GM12878 (cell line): ENCODE data around the gene POLA1.

ENCODE experiments used
- CEBPZ ChIP-seq: fragments of 150-350 bp; IDR thresholded peaks from 2 replicates; pipeline ENCODE4 v1.6.1; 2016; ENCODE audit warnings: low read depth, low read length
- ELK1 ChIP-seq: IDR thresholded peaks from 2 replicates; pipeline ENCODE4 v1.6.1; 2012; ENCODE audit warnings: low read depth, low read length, improper control_type of control experiment
- EP300 ChIP-seq, 2 experiments: fragments of 150-350 bp in 1 of 2; IDR thresholded peaks; 2 replicates each; pipeline ENCODE4 v1.6.1; 2011 to 2012; ENCODE audit warnings: low read depth in 2 of 2, low read length in 2 of 2, borderline replicate concordance in 1 of 2, improper control_type of control experiment in 1 of 2, inconsistent platforms in 1 of 2; ENCODE audit not compliant: control insufficient read depth in 1 of 2
- GATAD2B ChIP-seq: fragments of 450-650 bp; conservative IDR thresholded peaks from 2 replicates; pipeline ENCODE4 v1.6.1; 2017; ENCODE audit warnings: low read depth, mild to moderate bottlenecking, moderate library complexity
- NR2C1 ChIP-seq: fragments of 450-650 bp; IDR thresholded peaks from 2 replicates; pipeline ENCODE4 v1.6.1; 2017; ENCODE audit warnings: antibody characterized with exemption, mild to moderate bottlenecking, moderate library complexity
- POLR2A ChIP-seq: IDR thresholded peaks from 2 replicates; pipeline ENCODE4 v1.6.1; 2011; ENCODE audit warnings: low read depth, mild to moderate bottlenecking, low read length
- TF ChIP-seq, protein P1 (sequence below): IDR thresholded peaks from 2 replicates; pipeline ENCODE4 v1.6.1; 2012; ENCODE audit warnings: low read length, inconsistent platforms

DNA sequence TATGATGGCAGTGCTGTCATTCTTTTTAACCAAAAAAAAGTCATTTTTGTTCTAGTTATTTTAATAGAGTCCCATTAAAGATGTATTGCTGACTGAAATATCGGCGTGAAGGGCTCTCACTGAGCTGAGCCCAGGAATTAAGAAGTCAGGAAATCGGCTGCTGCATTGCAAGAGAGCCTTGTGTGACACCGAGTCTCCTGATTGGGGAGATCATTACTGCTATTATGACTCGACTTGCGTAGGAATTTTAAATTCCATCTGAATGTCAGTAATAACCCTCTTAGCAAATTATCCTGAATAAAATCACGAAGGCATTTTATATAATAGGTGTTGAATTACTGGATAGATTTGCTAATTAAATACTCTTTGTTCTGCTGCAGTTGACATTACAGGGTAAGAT, 111.5 kb downstream of the POLA1 start:
- TF ChIP-seq CEBPZ (no peak), POLR2A (no peak), GATAD2B (no peak), EP300 (IDR thresholded peaks at IDR 0.05; ENCODE audit: borderline replicate concordance in 1 of 2, control insufficient read depth in 1 of 2, low read depth in 2 of 2, low read length in 2 of 2) (no peak), NR2C1 (no peak), ELK1 (no peak)
- TF ChIP-seq, protein P1, sequence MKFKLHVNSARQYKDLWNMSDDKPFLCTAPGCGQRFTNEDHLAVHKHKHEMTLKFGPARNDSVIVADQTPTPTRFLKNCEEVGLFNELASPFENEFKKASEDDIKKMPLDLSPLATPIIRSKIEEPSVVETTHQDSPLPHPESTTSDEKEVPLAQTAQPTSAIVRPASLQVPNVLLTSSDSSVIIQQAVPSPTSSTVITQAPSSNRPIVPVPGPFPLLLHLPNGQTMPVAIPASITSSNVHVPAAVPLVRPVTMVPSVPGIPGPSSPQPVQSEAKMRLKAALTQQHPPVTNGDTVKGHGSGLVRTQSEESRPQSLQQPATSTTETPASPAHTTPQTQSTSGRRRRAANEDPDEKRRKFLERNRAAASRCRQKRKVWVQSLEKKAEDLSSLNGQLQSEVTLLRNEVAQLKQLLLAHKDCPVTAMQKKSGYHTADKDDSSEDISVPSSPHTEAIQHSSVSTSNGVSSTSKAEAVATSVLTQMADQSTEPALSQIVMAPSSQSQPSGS = no peak
